ENCODE results near the gene SMIM22.

The SMIM22 gene

GRCh38 chr16:4796982-4797804 is 2.0 kb downstream of the SMIM22 start:
- DNase-seq: no peak

GRCh38 chr16:4797805-4798252 is 2.7 kb downstream of the SMIM22 start:
- DNase-seq: no peak

- no peak for DNase-seq
Observed at GRCh38 chr16:4798456-4798855, 3.3 kb downstream of the SMIM22 start.

GRCh38 chr16:4799171-4799855 is 4.1 kb downstream of the SMIM22 start:
- DNase-seq: no peak

- no peak for DNase-seq
Observed at GRCh38 chr16:4800290-4801041, 5.3 kb downstream of the SMIM22 start.

GRCh38 chr16:4801051-4801961 is 6.1 kb downstream of the SMIM22 start:
- no peak for DNase-seq

- DNase-seq: peak; percentile 70
Observed at GRCh38 chr16:4801962-4802658, 6.9 kb downstream of the SMIM22 start, which contains the start of gene ROGDI. TSS of gene ROGDI (minus strand) at chr16:4802633. CDS start at chr16:4802571, 62 bp downstream.

GRCh38 chr16:4802659-4803287 is 7.6 kb downstream of the SMIM22 start:
- DNase-seq: peak; percentile 85

- no peak for DNase-seq
Observed at GRCh38 chr16:4803401-4803844, 8.3 kb downstream of the SMIM22 start.

- DNase-seq: no peak
Observed at GRCh38 chr16:4803898-4804762, 9.0 kb downstream of the SMIM22 start.

- no peak for DNase-seq
Observed at GRCh38 chr16:4805231-4805630, 10.1 kb downstream of the SMIM22 start.

GRCh38 chr16:4806280-4806679 is 11.1 kb downstream of the SMIM22 start:
- DNase-seq: no peak

- no peak for DNase-seq
Observed at GRCh38 chr16:4811242-4811641, 16.1 kb downstream of the SMIM22 start.

- no peak for DNase-seq
Observed at GRCh38 chr16:4811773-4812172, 16.6 kb downstream of the SMIM22 start.

GRCh38 chr16:4813251-4814003 is 18.3 kb downstream of the SMIM22 start:
- no peak for DNase-seq

- no peak for DNase-seq
Observed at GRCh38 chr16:4814046-4814445, 18.9 kb downstream of the SMIM22 start.

GRCh38 chr16:4814542-4815173 is 19.5 kb downstream of the SMIM22 start:
- DNase-seq: no peak

GRCh38 chr16:4820652-4821051 is 25.5 kb downstream of the SMIM22 start:
- no peak for DNase-seq

GRCh38 chr16:4825196-4825595 is 30.0 kb downstream of the SMIM22 start:
- DNase-seq: no peak

Data from stimulated activated CD4-positive, alpha-beta T cell treated with anti-CD3 and anti-CD28 coated beads, Interleukin-1b, Interleukin-23, amount 100 ng/mL, for 48 hours (primary cell).